ENCODE measurements around the gene RFWD3. TPM values are rescaled to one million over a fixed set of nuclear protein-coding genes. Genes with fewer than 3 reads are reported as not detected.
A peak's percentile ranks its signal among the peaks of the same experiment; 100 is the strongest.

The RFWD3 gene
- total and polyA plus RNA-seq, 2 of the 13 experiments (the other 11 are each of a cell fraction or from before 2014, with no cell fraction given), result 23.4 to 62.6 TPM

DNA sequence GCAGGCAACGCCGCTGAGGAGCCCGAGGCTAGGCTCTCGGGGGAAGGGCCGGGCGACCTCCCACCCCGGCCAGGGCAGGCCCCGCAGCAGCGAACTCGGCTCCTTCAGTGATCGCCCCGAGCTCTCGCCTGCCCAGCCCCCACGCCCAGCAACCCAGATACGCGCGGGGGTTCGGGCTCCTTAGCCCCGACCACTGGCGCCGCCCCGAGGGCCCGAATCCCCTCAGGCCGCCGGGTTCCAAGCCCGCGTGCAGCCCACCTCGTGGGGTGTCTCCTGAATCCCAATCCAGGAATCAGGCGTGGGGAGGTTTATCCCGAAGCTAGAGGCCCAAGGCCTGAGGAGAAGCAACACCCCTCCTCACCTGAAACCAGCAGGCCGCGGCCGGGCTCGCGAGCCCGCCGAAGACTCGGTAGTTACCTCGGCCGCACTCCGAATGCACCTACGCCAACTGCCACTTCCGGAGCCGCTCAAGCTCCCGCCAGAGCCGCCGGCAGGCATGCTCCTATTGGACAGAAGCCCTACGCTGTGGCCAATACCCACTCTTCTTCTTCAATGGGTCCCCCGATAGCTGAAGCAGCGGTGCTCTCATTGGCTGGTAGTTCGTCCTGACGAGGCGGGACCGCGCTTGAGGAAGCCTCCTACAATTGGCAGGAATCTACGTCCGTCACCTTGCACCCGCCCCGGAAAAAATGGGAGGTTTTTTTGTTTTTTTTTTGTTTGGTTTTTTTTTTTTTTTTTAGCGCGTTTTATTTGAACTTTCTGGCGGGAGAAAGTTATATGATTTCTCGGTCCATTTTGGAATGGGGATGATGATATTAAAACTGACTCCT, at the start of gene RFWD3 (continued):
- TF ChIP-seq POLR2A (IDR thresholded peaks at IDR 0.05; ENCODE audit: insufficient read depth in 1 of 2, low read depth in 2 of 2, low read length in 2 of 2), result peak; percentile 86 to 98
- TF ChIP-seq ZNF816 (CRISPR knock-in tag; IDR thresholded peaks at IDR 0.05; ENCODE audit: borderline replicate concordance), result peak; percentile 84
- TF ChIP-seq ISL2 (CRISPR knock-in tag; IDR thresholded peaks at IDR 0.05), result no peak; the same call in 1 of the 2 replicates
- TF ChIP-seq ADNP (CRISPR knock-in tag; IDR thresholded peaks at IDR 0.05), result no peak
- TF ChIP-seq, protein P1, sequence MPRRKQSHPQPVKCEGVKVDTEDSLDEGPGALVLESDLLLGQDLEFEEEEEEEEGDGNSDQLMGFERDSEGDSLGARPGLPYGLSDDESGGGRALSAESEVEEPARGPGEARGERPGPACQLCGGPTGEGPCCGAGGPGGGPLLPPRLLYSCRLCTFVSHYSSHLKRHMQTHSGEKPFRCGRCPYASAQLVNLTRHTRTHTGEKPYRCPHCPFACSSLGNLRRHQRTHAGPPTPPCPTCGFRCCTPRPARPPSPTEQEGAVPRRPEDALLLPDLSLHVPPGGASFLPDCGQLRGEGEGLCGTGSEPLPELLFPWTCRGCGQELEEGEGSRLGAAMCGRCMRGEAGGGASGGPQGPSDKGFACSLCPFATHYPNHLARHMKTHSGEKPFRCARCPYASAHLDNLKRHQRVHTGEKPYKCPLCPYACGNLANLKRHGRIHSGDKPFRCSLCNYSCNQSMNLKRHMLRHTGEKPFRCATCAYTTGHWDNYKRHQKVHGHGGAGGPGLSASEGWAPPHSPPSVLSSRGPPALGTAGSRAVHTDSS (CRISPR knock-in tag; conservative IDR thresholded peaks at IDR 0.05), result no peak
- TF ChIP-seq, protein P2, sequence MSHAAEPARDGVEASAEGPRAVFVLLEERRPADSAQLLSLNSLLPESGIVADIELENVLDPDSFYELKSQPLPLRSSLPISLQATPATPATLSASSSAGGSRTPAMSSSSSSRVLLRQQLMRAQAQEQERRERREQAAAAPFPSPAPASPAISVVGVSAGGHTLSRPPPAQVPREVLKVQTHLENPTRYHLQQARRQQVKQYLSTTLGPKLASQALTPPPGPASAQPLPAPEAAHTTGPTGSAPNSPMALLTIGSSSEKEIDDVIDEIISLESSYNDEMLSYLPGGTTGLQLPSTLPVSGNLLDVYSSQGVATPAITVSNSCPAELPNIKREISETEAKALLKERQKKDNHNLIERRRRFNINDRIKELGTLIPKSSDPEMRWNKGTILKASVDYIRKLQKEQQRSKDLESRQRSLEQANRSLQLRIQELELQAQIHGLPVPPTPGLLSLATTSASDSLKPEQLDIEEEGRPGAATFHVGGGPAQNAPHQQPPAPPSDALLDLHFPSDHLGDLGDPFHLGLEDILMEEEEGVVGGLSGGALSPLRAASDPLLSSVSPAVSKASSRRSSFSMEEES (CRISPR knock-in tag; IDR thresholded peaks at IDR 0.05), result no peak
- peak; percentile 58; the same call in 1 of the 2 replicates for TF ChIP-seq MTA1 (CRISPR knock-in tag; IDR thresholded peaks at IDR 0.05; ENCODE audit: borderline replicate concordance)
- TF ChIP-seq, protein P3, sequence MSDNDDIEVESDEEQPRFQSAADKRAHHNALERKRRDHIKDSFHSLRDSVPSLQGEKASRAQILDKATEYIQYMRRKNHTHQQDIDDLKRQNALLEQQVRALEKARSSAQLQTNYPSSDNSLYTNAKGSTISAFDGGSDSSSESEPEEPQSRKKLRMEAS (IDR thresholded peaks at IDR 0.05), result peak; percentile 92
- TF ChIP-seq, protein P4, sequence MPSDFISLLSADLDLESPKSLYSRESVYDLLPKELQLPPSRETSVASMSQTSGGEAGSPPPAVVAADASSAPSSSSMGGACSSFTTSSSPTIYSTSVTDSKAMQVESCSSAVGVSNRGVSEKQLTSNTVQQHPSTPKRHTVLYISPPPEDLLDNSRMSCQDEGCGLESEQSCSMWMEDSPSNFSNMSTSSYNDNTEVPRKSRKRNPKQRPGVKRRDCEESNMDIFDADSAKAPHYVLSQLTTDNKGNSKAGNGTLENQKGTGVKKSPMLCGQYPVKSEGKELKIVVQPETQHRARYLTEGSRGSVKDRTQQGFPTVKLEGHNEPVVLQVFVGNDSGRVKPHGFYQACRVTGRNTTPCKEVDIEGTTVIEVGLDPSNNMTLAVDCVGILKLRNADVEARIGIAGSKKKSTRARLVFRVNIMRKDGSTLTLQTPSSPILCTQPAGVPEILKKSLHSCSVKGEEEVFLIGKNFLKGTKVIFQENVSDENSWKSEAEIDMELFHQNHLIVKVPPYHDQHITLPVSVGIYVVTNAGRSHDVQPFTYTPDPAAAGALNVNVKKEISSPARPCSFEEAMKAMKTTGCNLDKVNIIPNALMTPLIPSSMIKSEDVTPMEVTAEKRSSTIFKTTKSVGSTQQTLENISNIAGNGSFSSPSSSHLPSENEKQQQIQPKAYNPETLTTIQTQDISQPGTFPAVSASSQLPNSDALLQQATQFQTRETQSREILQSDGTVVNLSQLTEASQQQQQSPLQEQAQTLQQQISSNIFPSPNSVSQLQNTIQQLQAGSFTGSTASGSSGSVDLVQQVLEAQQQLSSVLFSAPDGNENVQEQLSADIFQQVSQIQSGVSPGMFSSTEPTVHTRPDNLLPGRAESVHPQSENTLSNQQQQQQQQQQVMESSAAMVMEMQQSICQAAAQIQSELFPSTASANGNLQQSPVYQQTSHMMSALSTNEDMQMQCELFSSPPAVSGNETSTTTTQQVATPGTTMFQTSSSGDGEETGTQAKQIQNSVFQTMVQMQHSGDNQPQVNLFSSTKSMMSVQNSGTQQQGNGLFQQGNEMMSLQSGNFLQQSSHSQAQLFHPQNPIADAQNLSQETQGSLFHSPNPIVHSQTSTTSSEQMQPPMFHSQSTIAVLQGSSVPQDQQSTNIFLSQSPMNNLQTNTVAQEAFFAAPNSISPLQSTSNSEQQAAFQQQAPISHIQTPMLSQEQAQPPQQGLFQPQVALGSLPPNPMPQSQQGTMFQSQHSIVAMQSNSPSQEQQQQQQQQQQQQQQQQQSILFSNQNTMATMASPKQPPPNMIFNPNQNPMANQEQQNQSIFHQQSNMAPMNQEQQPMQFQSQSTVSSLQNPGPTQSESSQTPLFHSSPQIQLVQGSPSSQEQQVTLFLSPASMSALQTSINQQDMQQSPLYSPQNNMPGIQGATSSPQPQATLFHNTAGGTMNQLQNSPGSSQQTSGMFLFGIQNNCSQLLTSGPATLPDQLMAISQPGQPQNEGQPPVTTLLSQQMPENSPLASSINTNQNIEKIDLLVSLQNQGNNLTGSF (CRISPR knock-in tag; IDR thresholded peaks at IDR 0.05), result 0 out of 2 replicates have a peak, but pooled peaks have one; percentile 32
- TF ChIP-seq, protein P5, sequence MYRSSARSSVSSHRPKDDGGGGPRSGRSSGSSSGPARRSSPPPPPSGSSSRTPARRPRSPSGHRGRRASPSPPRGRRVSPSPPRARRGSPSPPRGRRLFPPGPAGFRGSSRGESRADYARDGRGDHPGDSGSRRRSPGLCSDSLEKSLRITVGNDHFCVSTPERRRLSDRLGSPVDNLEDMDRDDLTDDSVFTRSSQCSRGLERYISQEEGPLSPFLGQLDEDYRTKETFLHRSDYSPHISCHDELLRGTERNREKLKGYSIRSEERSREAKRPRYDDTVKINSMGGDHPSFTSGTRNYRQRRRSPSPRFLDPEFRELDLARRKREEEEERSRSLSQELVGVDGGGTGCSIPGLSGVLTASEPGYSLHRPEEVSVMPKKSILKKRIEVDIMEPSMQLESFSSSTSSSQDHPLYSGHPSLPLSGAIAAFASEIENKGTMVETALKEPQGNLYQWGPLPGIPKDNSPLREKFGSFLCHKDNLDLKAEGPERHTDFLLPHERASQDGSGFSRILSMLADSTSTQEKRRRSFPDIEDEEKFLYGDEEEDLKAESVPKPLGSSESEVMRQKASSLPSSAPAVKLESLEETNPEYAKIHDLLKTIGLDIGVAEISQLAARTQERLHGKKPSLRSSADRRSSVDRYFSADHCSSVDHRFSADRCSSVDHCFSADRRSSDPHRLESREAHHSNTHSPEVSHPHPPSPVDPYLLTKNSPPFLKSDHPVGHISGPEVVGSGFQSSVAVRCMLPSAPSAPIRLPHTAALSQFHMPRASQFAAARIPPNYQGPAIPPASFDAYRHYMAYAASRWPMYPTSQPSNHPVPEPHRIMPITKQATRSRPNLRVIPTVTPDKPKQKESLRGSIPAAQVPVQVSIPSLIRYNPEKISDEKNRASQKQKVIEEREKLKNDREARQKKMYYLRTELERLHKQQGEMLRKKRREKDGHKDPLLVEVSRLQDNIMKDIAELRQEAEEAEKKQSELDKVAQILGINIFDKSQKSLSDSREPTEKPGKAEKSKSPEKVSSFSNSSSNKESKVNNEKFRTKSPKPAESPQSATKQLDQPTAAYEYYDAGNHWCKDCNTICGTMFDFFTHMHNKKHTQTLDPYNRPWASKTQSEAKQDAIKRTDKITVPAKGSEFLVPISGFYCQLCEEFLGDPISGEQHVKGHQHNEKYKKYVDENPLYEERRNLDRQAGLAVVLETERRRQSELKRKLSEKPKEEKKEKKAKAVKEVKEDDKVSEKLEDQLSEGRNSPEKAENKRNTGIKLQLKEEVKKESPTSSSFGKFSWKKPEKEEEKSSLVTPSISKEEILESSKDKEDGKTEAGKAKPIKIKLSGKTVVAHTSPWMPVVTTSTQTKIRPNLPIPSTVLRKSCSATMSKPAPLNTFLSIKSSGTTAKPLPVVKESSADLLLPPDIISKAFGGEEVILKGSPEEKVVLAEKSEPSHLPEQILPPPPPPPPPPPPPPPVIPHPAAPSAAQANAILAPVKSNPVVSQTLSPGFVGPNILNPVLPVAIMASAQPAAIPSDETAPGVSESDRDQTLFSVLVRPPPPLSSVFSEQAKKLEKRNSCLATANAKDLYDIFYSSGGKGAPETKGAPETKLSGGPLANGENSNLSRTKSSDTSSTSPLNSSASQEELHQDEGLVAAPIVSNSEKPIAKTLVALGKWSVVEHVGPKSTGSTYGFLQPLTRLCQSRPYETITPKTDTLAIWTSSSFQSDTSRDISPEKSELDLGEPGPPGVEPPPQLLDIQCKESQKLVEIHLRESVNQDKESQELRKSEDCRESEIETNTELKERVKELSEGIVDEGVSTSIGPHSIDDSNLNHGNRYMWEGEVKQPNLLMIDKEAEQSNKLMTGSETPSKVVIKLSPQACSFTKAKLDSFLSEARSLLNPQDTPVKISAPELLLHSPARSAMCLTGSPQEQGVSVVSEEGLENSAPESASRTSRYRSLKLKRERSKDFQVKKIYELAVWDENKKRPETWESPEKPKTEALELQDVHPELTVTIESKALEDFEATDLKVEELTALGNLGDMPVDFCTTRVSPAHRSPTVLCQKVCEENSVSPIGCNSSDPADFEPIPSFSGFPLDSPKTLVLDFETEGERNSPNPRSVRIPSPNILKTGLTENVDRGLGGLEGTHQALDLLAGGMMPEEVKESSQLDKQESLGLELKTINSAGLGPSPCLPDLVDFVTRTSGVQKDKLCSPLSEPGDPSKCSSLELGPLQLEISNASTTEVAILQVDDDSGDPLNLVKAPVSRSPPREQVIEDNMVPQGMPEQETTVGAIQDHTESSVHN (CRISPR knock-in tag; IDR thresholded peaks at IDR 0.05), result 0 out of 2 replicates have a peak, but pooled peaks have one; percentile 69

All from HepG2 (cell line).